Activated CD4-positive, alpha-beta T cell treated with anti-CD3 and anti-CD28 coated beads for 36 hours (primary cell): Measurements from ENCODE around the gene PAM. TPM values are rescaled to one million over a fixed set of nuclear protein-coding genes. Genes with fewer than 3 reads are reported as not detected.

ENCODE experiments used
- ATAC-seq: fragments of 200-7000 bp; cut with Tn5 transposase; one replicate; pipeline ENCODE4 v1.10.0; 2021; ENCODE audit warnings: mild to moderate bottlenecking, moderate library complexity
- CTCF ChIA-PET: fragments of 350-600 bp; sonication (Branson Sonifier 250); formaldehyde crosslinking; loops from one replicate; lab custom pipeline; 2021; ENCODE audit warnings: antibody characterized with exemption; lab: Charles Lee
- POLR2A ChIA-PET: fragments of 350-600 bp; sonication (Branson Sonifier 250); formaldehyde crosslinking; loops from one replicate; lab custom pipeline; 2021; ENCODE audit warnings: antibody characterized with exemption, inconsistent platforms; lab: Charles Lee
- DNase-seq: peaks from one replicate; pipeline ENCODE4 v3.0.0-alpha.2; 2020
- H3K27ac Mint-ChIP-seq: one replicate; pipeline ENCODE4 v1.8.0; 2021; ENCODE audit warnings: mixed read lengths
- H3K27me3 Mint-ChIP-seq: one replicate; pipeline ENCODE4 v1.8.0; 2021; ENCODE audit warnings: mixed read lengths
- H3K36me3 Mint-ChIP-seq: one replicate; pipeline ENCODE4 v1.8.0; 2021; ENCODE audit warnings: low read depth, mixed read lengths
- H3K4me1 Mint-ChIP-seq: one replicate; pipeline ENCODE4 v1.8.0; 2021; ENCODE audit warnings: mixed read lengths
- H3K4me3 Mint-ChIP-seq: one replicate; pipeline ENCODE4 v1.8.0; 2021; ENCODE audit warnings: mild to moderate bottlenecking, moderate library complexity, mixed read lengths
- H3K9me3 Mint-ChIP-seq: one replicate; pipeline ENCODE4 v1.8.0; 2021; ENCODE audit warnings: low read depth, mixed read lengths
- intact Hi-C, 2 experiments: fragments of 100-400 bp; cut with DNase I in 1 of 2; cut with micrococcal nuclease in 1 of 2; formaldehyde crosslinking; loops; one replicate each; pipeline versions ENCODE4 v1.14.2 to v1.15.1; 2022 to 2024; cut with DNase I, micrococcal nuclease
- total RNA-seq, 2 experiments: library from RNA; stranded (reverse); gene quantifications; one replicate each; pipeline ENCODE4 v1.2.3, GENCODE V29; 2021

Gene PAM
- total RNA-seq, 2 experiments from 2014 or later: 54.0 to 68.3 TPM

DNA sequence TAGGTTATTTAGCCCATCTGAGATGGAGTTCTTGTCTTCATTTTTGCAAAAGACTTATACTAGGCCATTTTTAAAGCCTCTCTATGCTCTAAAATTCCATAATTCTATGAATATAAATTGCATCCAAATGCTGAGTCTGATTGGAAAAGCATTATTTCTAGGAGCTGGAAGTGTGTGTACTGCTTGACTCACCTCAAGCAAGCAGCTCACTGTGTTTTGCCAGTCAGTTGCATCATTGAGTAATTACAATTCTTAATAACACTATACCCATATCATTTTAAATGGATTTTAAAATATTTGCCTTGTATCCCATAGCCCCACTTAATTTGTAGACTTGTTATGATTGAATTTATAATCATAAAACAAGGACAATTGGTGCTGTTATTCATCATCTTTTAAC lies 161.0 kb downstream of the PAM start:
- no peak for DNase-seq
- Mint-ChIP-seq H3K36me3 (peaks cover 11% of the 10 kb centered on the region), H3K4me3 (no peak overlapping the region), H3K4me1 (peaks cover 3% of the 10 kb centered on the region), H3K27me3 (no peaks in the 10 kb centered on the region), H3K27ac (no peak overlapping the region), H3K9me3 (no peaks in the 10 kb centered on the region)
- POLR2A ChIA-PET: no interaction called here
- ATAC-seq: no peak
- intact Hi-C loops: no loop called here
- CTCF ChIA-PET: no interaction called here

DNA sequence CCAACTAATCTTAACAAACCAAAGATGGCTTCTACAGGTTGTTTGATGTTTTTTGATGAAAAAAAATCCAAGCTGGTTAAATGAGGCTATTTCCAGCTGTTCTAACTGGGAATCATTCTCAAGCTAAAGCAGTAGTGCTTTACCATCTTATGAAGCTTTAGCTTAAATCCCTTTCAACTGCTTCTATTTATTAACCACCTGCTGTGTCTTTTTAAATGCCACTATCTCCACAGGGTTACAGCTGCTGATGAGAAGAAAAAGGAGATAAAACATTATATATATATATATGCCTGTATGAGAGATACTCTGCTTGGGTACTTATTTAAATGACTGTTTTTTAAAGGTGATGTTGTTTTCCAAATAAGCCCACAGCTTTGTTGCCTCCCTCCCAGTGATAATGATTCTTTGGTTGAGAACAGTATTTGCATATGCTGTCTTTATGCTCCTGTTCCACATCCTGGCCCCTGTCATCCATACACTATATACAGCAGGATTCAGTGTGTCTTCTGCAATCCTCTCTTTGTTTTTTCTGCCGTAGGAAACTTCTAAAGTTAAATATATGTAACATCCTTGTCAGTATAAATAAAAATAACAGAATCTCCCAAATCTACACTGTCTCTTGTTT lies 164.0 kb downstream of the PAM start:
- DNase-seq: no peak
- POLR2A ChIA-PET: interaction anchor here (1.8 kb wide), 1 partner anchor 13 kb away, joined by 3 read pairs; no protein-coding TSS in a partner anchor
- H3K9me3 Mint-ChIP-seq: no peaks in the 10 kb centered on the region
- H3K36me3 Mint-ChIP-seq: peaks cover 9% of the 10 kb centered on the region
- CTCF ChIA-PET: interaction anchor here (1.1 to 2.2 kb wide), 3 partner anchors 9 to 20 kb away, joined by 3 to 8 read pairs (median 4); no protein-coding TSS in a partner anchor
- ATAC-seq: no peak
- no peaks in the 10 kb centered on the region for H3K4me1 Mint-ChIP-seq
- H3K27me3 Mint-ChIP-seq: no peaks in the 10 kb centered on the region
- intact Hi-C loops: no loop called here
- no peak overlapping the region for H3K4me3 Mint-ChIP-seq
- no peak overlapping the region for H3K27ac Mint-ChIP-seq

GRCh38 chr5:102920762-102921161 lies 165.7 kb downstream of the PAM start:
- no peaks in the 10 kb centered on the region for H3K9me3 Mint-ChIP-seq
- intact Hi-C loops: no loop called here
- ChIA-PET CTCF (interaction anchor here (0.6 kb wide), 1 partner anchor 93 kb away, joined by 3 read pairs; no protein-coding TSS in a partner anchor), POLR2A (no interaction called here)
- no peak overlapping the region for H3K27ac Mint-ChIP-seq
- ATAC-seq (no peak), DNase-seq (no peak)
- H3K36me3 Mint-ChIP-seq: peaks cover 11% of the 10 kb centered on the region
- H3K4me3 Mint-ChIP-seq: no peak overlapping the region
- H3K4me1 Mint-ChIP-seq: no peaks in the 10 kb centered on the region
- no peaks in the 10 kb centered on the region for H3K27me3 Mint-ChIP-seq

DNA sequence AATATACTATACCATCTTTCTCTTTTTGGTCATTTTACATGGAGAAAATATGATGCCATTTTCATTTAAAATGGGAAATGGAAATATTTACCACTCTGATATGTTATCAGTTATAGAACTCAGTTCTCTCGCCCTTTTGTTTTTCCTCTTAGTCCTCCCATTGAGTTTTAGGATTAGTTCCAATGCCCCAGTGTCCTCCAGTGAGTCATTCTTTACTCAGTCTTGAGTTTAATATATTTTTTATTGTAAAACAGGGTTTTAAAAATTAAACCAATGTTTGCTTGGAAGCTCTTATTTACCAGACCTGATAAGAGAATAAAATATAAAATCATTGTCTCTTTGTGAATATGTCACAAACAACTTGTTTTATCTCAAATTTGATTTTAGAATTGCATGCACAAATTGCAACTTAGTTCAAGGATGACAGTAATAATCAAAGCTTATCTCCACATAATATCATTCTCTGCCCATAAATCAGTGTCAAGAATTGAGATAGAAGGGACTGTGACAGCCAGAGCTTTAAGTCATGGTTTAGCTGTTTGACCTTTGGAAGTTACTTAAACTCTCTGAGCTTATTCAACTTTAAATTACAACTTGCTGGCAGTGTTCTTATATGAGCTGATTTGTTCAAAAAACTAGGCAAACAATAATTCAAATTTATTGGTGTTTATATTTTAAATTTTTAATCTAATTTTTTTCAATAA lies 166.4 kb downstream of the PAM start:
- H3K9me3 Mint-ChIP-seq: no peaks in the 10 kb centered on the region
- H3K36me3 Mint-ChIP-seq: peaks cover 11% of the 10 kb centered on the region
- H3K4me1 Mint-ChIP-seq: no peaks in the 10 kb centered on the region
- ChIA-PET POLR2A (no interaction called here), CTCF (interaction anchor here (0.6 to 0.8 kb wide), 3 partner anchors 10 to 94 kb away, joined by 3 read pairs; no protein-coding TSS in a partner anchor)
- ATAC-seq (no peak), DNase-seq (no peak)
- intact Hi-C loops: no loop called here
- no peaks in the 10 kb centered on the region for H3K27me3 Mint-ChIP-seq
- H3K27ac Mint-ChIP-seq: no peak overlapping the region
- no peak overlapping the region for H3K4me3 Mint-ChIP-seq

DNA sequence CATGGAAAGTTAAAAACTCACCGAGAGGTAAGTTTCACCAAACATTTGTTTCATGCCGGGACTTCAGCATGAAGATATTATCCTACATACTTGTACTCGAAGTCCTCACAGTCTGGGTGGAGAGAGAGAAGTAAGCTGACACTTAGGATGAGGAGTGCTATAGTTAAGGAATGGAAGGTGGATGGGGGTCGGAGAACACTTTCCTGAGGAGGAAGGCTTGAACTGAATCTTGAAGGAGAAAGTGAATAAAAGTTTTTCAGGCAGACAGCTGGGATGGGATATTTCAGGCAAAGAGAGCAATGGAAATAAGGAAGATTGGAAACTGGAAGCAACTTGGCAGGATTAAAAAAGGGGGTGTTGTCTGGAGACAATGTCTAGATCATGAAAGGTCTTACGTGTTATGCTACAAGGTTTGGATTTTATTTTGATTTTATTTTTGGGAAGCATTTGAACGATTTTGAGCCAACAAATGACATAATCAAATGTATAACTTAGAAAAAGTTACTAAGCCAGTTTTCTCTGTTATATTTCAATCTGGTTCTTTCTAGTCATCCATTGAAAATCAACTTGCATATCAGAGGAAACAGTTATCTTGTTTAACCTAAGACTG lies 167.1 kb downstream of the PAM start:
- intact Hi-C loops: no loop called here

DNA sequence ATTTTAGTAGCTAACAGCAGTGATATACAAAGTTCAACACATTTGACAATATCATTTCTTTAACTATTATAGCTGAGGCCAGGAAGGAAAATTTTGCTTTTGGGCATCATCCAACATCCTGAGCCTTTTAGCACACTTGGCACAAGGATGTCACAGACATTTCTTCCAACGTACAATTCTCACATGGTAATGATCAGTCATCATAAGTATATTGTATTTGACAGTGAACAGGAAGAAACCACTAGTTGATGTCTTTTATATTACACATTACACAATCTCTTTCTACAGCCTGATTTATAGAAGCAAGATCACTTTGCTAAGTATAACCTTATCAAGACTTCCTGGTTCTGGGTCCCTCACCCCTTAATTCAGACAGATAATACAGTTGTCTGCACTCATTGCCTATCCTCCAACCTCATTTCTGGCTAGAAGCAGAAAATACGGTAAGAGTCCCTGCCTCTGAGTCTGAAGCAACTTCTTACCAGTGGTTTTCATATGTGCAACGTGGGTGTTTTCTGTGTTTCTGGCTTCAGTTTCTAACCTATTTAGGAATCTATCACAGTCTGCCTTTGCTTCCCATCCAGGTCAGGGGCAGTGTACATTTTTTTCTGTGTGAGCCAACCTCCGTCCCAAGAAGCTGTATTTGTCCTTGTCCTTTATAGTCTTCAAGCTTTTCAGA lies 167.8 kb downstream of the PAM start:
- DNase-seq (no peak), ATAC-seq (no peak)
- intact Hi-C loops: no loop called here
- H3K36me3 Mint-ChIP-seq: peaks cover 19% of the 10 kb centered on the region
- ChIA-PET POLR2A (no interaction called here), CTCF (no interaction called here)
- H3K27ac Mint-ChIP-seq: no peak overlapping the region
- H3K4me1 Mint-ChIP-seq: no peaks in the 10 kb centered on the region
- H3K27me3 Mint-ChIP-seq: no peaks in the 10 kb centered on the region
- H3K9me3 Mint-ChIP-seq: no peaks in the 10 kb centered on the region
- no peak overlapping the region for H3K4me3 Mint-ChIP-seq

More for the DNA sequence above, 167.1 kb downstream of the PAM start:
- Mint-ChIP-seq H3K9me3 (no peaks in the 10 kb centered on the region), H3K27ac (no peak overlapping the region), H3K36me3 (peaks cover 18% of the 10 kb centered on the region), H3K4me3 (no peak overlapping the region), H3K27me3 (no peaks in the 10 kb centered on the region), H3K4me1 (no peaks in the 10 kb centered on the region)
- DNase-seq (no peak), ATAC-seq (no peak)
- POLR2A ChIA-PET: no interaction called here
- CTCF ChIA-PET: interaction anchor here (0.6 to 0.8 kb wide), 2 partner anchors 10 to 48 kb away, joined by 3 read pairs; no protein-coding TSS in a partner anchor

DNA sequence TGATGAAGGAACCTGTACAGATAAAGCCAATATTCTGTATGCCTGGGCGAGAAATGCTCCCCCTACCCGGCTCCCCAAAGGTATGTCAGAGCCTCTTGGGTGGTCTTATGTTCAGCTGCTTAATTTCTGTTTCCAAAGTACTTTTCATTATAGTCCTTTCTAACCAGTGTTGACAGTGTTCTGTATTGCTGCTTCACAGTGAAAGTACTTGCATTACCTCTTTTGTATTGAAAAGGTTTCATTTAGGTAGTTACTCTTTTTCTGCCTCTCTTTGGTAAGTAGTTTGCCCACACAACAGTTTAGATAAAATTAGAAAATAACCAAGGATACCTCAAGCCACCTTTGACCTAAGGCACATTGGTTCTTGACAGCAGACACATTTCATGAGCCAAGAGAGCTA lies 169.9 kb downstream of the PAM start:
- peaks cover 25% of the 10 kb centered on the region for H3K36me3 Mint-ChIP-seq
- no peaks in the 10 kb centered on the region for H3K27me3 Mint-ChIP-seq
- DNase-seq (no peak), ATAC-seq (no peak)
- H3K9me3 Mint-ChIP-seq: no peaks in the 10 kb centered on the region
- no peak overlapping the region for H3K4me3 Mint-ChIP-seq
- H3K27ac Mint-ChIP-seq: no peak overlapping the region
- no peaks in the 10 kb centered on the region for H3K4me1 Mint-ChIP-seq
- ChIA-PET CTCF (interaction anchor here (0.8 kb wide), 1 partner anchor 21 kb away, joined by 4 read pairs; no protein-coding TSS in a partner anchor), POLR2A (no interaction called here)
- intact Hi-C loops: no loop called here

DNA sequence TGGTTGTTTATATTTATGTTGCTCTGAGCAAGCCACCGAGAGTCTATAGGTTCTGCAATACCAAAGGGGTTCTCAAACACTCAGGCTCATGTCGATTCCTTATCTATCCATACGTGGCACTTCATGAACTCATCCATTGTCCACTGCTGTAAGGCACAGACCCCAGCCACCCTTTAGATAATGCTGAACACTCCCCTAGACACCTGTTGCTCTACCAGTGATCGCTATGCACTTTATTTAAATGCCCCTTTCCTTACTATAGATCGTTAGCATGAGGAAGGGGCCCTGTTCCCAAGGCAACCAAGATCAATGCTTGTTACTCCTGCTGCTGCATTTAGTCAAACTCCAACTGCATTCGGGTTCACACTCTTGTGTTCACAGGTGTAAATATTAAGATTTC lies 171.9 kb downstream of the PAM start:
- POLR2A ChIA-PET: no interaction called here
- Mint-ChIP-seq H3K36me3 (peaks cover 22% of the 10 kb centered on the region), H3K4me3 (no peak overlapping the region), H3K4me1 (no peaks in the 10 kb centered on the region), H3K9me3 (no peaks in the 10 kb centered on the region), H3K27me3 (no peaks in the 10 kb centered on the region), H3K27ac (no peak overlapping the region)
- intact Hi-C loops: no loop called here
- DNase-seq (no peak), ATAC-seq (no peak)
- CTCF ChIA-PET: interaction anchor here (1.0 kb wide), 1 partner anchor 246 kb away, joined by 3 read pairs; no protein-coding TSS in a partner anchor

DNA sequence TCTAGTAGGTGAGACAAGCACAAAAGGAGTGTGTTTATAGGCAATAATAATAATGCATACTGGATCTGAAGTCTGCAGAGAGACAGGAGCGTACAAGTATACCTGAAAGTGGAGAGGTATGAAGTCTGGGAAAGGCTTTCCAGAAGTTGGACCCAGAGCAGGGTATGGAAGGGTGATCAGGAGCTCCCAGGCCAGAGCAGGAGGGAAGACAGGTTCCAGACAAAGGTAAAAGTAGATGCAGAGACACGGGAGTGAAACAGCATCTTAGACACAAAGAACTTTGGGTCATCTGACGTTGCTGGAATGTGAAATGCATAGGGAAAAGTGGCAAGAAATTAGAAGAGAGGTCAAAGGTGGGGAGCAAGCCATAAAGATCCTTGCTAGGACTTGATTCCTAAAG lies 175.1 kb downstream of the PAM start:
- H3K36me3 Mint-ChIP-seq: peaks cover 20% of the 10 kb centered on the region
- intact Hi-C loops: no loop called here
- ChIA-PET CTCF (no interaction called here), POLR2A (no interaction called here)
- H3K4me3 Mint-ChIP-seq: no peak overlapping the region
- no peaks in the 10 kb centered on the region for H3K9me3 Mint-ChIP-seq
- DNase-seq: no peak
- no peaks in the 10 kb centered on the region for H3K4me1 Mint-ChIP-seq
- no peak overlapping the region for H3K27ac Mint-ChIP-seq
- no peak for ATAC-seq
- no peaks in the 10 kb centered on the region for H3K27me3 Mint-ChIP-seq

GRCh38 chr5:102931085-102931725 lies 176.1 kb downstream of the PAM start:
- POLR2A ChIA-PET: no interaction called here

GRCh38 chr5:102932781-102933180 lies 177.7 kb downstream of the PAM start:
- Mint-ChIP-seq H3K4me1 (peaks cover 5% of the 10 kb centered on the region), H3K27me3 (no peaks in the 10 kb centered on the region), H3K27ac (no peak overlapping the region), H3K9me3 (no peaks in the 10 kb centered on the region), H3K4me3 (no peak overlapping the region), H3K36me3 (peaks cover 9% of the 10 kb centered on the region)
- ATAC-seq: no peak
- POLR2A ChIA-PET: interaction anchor here (1.1 kb wide), 1 partner anchor 14 kb away, joined by 3 read pairs; no protein-coding TSS in a partner anchor
- DNase-seq: no peak
- intact Hi-C loops: no loop called here
- CTCF ChIA-PET: interaction anchor here (1.1 to 1.5 kb wide), 2 partner anchors 17 to 251 kb away, joined by 3 read pairs; no protein-coding TSS in a partner anchor

More at GRCh38 chr5:102931085-102931725, 176.1 kb downstream of the PAM start:
- DNase-seq (no peak), ATAC-seq (no peak)
- H3K27ac Mint-ChIP-seq: no peak overlapping the region
- no peaks in the 10 kb centered on the region for H3K9me3 Mint-ChIP-seq
- peaks cover 16% of the 10 kb centered on the region for H3K36me3 Mint-ChIP-seq
- intact Hi-C loops: no loop called here
- CTCF ChIA-PET: interaction anchor here (1.2 kb wide), 1 partner anchor 9 kb away, joined by 3 read pairs; no protein-coding TSS in a partner anchor
- H3K4me3 Mint-ChIP-seq: no peak overlapping the region
- H3K4me1 Mint-ChIP-seq: peaks cover 5% of the 10 kb centered on the region
- no peaks in the 10 kb centered on the region for H3K27me3 Mint-ChIP-seq
